GM10248 (cell line): ENCODE measurements around the gene CENPX.

Source experiments
- CTCF ChIA-PET: fragments of 300-600 bp; sonication (Branson Sonifier 250); formaldehyde crosslinking; extraction: SDS; loops from one replicate; lab custom pipeline; 2021; ENCODE audit warnings: antibody characterized with exemption; lab: Yijun Ruan, JAX
- POLR2A ChIA-PET: fragments of 350-650 bp; sonication (Branson Sonifier 250); formaldehyde crosslinking; extraction: SDS; loops from one replicate; lab custom pipeline; 2020; ENCODE audit warnings: antibody characterized with exemption; lab: Yijun Ruan, JAX
- DNase-seq: peaks from one replicate; pipeline ENCODE4 v3.0.0; 2012; ENCODE audit errors: extremely low spot score
- CTCF ChIP-seq: IDR thresholded peaks from 2 replicates; pipeline ENCODE4 v1.5.1; 2012; ENCODE audit warnings: mild to moderate bottlenecking, low read depth; ENCODE audit errors: extremely low read depth, missing control alignments, control extremely low read depth

Gene CENPX

GRCh38 chr17:82003411-82004381 is 19.0 kb downstream of the CENPX start:
- TF ChIP-seq CTCF = no peak
- no peak for DNase-seq
- CTCF ChIA-PET = interaction anchor here (1.0 to 3.2 kb wide), 3 partner anchors 17 to 44 kb away, joined by 3 to 13 read pairs (median 3); no protein-coding TSS in a partner anchor
- POLR2A ChIA-PET = interaction anchor here (0.6 kb wide), 1 partner anchor 12 kb away, joined by 3 read pairs; no protein-coding TSS in a partner anchor

- no peak for TF ChIP-seq CTCF
- ChIA-PET CTCF (interaction anchor here (1.1 to 3.2 kb wide), 2 partner anchors 19 to 144 kb away, joined by 3 to 13 read pairs; no protein-coding TSS in a partner anchor), POLR2A (no interaction called here)
- no peak for DNase-seq
Measured at GRCh38 chr17:82001571-82002056, 21.1 kb downstream of the CENPX start.

GRCh38 chr17:82000803-82001570 is 21.7 kb downstream of the CENPX start:
- ChIA-PET POLR2A (no interaction called here), CTCF (no interaction called here)
- no peak for DNase-seq
- TF ChIP-seq CTCF = no peak

GRCh38 chr17:81999976-82000802 is 22.5 kb downstream of the CENPX start:
- ChIA-PET POLR2A (no interaction called here), CTCF (no interaction called here)
- no peak for DNase-seq
- TF ChIP-seq CTCF = no peak

- CTCF ChIA-PET = interaction anchor here (1.0 to 1.1 kb wide), 2 partner anchors 21 to 40 kb away, joined by 4 read pairs; no protein-coding TSS in a partner anchor
- POLR2A ChIA-PET = no interaction called here
- TF ChIP-seq CTCF = no peak
Measured at GRCh38 chr17:81999587-81999975, 23.1 kb downstream of the CENPX start.

More at GRCh38 chr17:81999587-81999975, 23.1 kb downstream of the CENPX start:
- no peak for DNase-seq
